K562 (cell line): ENCODE measurements around the gene CNOT2. TPM values are rescaled to one million over a fixed set of nuclear protein-coding genes. Genes with fewer than 3 reads are reported as not detected.

Experiments
- ATAC-seq: fragments of 200-7000 bp; cut with Tn5 transposase; 3 replicates; pipeline ENCODE4 v1.9.1; 2020; ENCODE audit warnings: moderate library complexity
- BruUV-seq: library from RNA; stranded (reverse); fragments of 400-500 nt; replicated peaks from 2 replicates; lab custom pipeline; 2021; lab: Mats Ljungman, UMichigan
- CTCF ChIA-PET: fragments of 300-600 bp; formaldehyde crosslinking; extraction: SDS; loops from one replicate; lab custom pipeline; 2021; ENCODE audit warnings: low intra/inter-chr PET ratio; lab: Yijun Ruan, JAX
- POLR2A ChIA-PET: fragments of 300-600, 350-650 bp; sonication (Branson Sonifier 250); formaldehyde crosslinking; extraction: SDS; loops from one replicate; lab custom pipeline; 2021; ENCODE audit warnings: antibody characterized with exemption, inconsistent platforms; lab: Yijun Ruan, JAX
- DNase-seq, 4 experiments: peaks; one replicate each; pipeline versions ENCODE4 v3.0.0 to v3.0.0-alpha.2; 2011 to 2018; ENCODE audit warnings: low spot score in 3 of 4, mixed read lengths in 3 of 4; ENCODE audit errors: extremely low read depth in 1 of 4
- FAIRE-seq: peaks from 2 replicates; lab custom pipeline; 2011; peaks lifted over from hg19 to GRCh38; lab: Jason Lieb, UNC
- H2AFZ ChIP-seq: 2 replicates; pipeline ENCODE4 v1.6.0; 2011; ENCODE audit warnings: low read depth, low read length, control low read depth, inconsistent platforms
- H3K27ac ChIP-seq: fragments of 200-600 bp; 3 replicates; pipeline ENCODE4 v1.8.0; 2011; ENCODE audit warnings: low read depth, mild to moderate bottlenecking, control low read depth, inconsistent platforms, low read length, moderate library complexity, mixed read lengths; ENCODE audit errors: extremely low read depth
- H3K27me3 ChIP-seq, 2 experiments: fragments of 300-600 bp in 1 of 2; 2 replicates in 1 of 2; 3 replicates in 1 of 2; pipeline versions ENCODE4 v1.6.0 to v1.8.0; 2011; ENCODE audit warnings: inconsistent platforms in 2 of 2, low read length in 2 of 2, mild to moderate bottlenecking in 1 of 2, mixed read lengths in 1 of 2, moderate library complexity in 1 of 2; ENCODE audit not compliant: control insufficient read depth in 2 of 2, insufficient read depth in 2 of 2
- H3K36me3 ChIP-seq: fragments of 300-600 bp; 3 replicates; pipeline ENCODE4 v1.8.0; 2011; ENCODE audit warnings: mild to moderate bottlenecking, low read length, inconsistent platforms; ENCODE audit not compliant: control insufficient read depth, insufficient read depth
- H3K4me1 ChIP-seq, 2 experiments: fragments of 200-600 bp in 1 of 2; replicated peaks in 1 of 2; 2 replicates in 1 of 2; 3 replicates in 1 of 2; pipeline versions ENCODE4 v1.5.1 to v1.8.0; 2011; ENCODE audit warnings: inconsistent platforms in 2 of 2, low read length in 2 of 2, mild to moderate bottlenecking in 1 of 2, mixed read lengths in 1 of 2, moderate library complexity in 1 of 2; ENCODE audit not compliant: control insufficient read depth in 2 of 2, insufficient read depth in 2 of 2
- H3K4me2 ChIP-seq: 2 replicates; pipeline ENCODE4 v1.6.1; 2011; ENCODE audit warnings: low read length, control low read depth, inconsistent platforms, mixed read lengths; ENCODE audit not compliant: insufficient read depth
- H3K4me3 ChIP-seq: fragments of 200-600 bp; sonication (generic), shearing (Covaris generic); 2 replicates; pipeline ENCODE4 v1.5.1; 2016; ENCODE audit warnings: control low read depth, inconsistent platforms
- H3K79me2 ChIP-seq: fragments of 200-600 bp; 3 replicates; pipeline ENCODE4 v1.8.0; 2011; ENCODE audit warnings: low read length, inconsistent platforms; ENCODE audit not compliant: control insufficient read depth, insufficient read depth
- H3K9ac ChIP-seq, 2 experiments: 2 replicates each; pipeline versions ENCODE4 v1.6.0 to v1.6.1; 2011; ENCODE audit warnings: low read depth in 2 of 2, low read length in 2 of 2, control low read depth in 1 of 2, inconsistent platforms in 1 of 2, mild to moderate bottlenecking in 1 of 2, mixed read lengths in 1 of 2; ENCODE audit not compliant: insufficient read depth in 1 of 2
- H3K9me1 ChIP-seq: one replicate; pipeline ENCODE4 v1.6.0; 2011; ENCODE audit warnings: inconsistent platforms, mild to moderate bottlenecking, low read length, moderate library complexity; ENCODE audit not compliant: control insufficient read depth, insufficient read depth
- H3K9me3 ChIP-seq: replicated peaks from 2 replicates; pipeline ENCODE4 v1.5.1; 2011; ENCODE audit warnings: low read depth, low read length, inconsistent platforms; ENCODE audit not compliant: control insufficient read depth, insufficient read depth
- H4K20me1 ChIP-seq: replicated peaks from 2 replicates; pipeline ENCODE4 v1.6.1; 2011; ENCODE audit warnings: low read length, inconsistent platforms, mixed read lengths; ENCODE audit not compliant: control insufficient read depth, insufficient read depth
- CREBBP ChIP-seq: IDR thresholded peaks from one replicate; pipeline ENCODE4 v1.6.1; 2012; ENCODE audit warnings: low read depth, mild to moderate bottlenecking, control low read depth, inconsistent platforms, low read length
- CXXC5 ChIP-seq: fragments of 250-450 bp; sonication (Bioruptor Pico); IDR thresholded peaks from 2 replicates; pipeline ENCODE4 v1.8.0; 2022; ENCODE audit warnings: inconsistent platforms, mild to moderate bottlenecking, moderate library complexity
- ELF2 ChIP-seq: fragments of 250-450 bp; sonication (Bioruptor Pico); IDR thresholded peaks from 2 replicates; pipeline ENCODE4 v1.5.0; 2021; ENCODE audit warnings: mild to moderate bottlenecking
- ERF ChIP-seq: fragments of 450-650 bp; formaldehyde crosslinking; IDR thresholded peaks from 2 replicates; pipeline ENCODE4 v1.4.0; 2020; ENCODE audit warnings: mild to moderate bottlenecking, mixed read lengths
- IRF1 ChIP-seq: sonication (generic); formaldehyde crosslinking; IDR thresholded peaks from 2 replicates; pipeline ENCODE4 v1.8.0; 2022; ENCODE audit warnings: missing genetic modification reagents, mild to moderate bottlenecking, borderline replicate concordance
- MIER1 ChIP-seq: fragments of 450-650 bp; IDR thresholded peaks from 2 replicates; pipeline ENCODE4 v1.6.1; 2016; ENCODE audit warnings: antibody characterized with exemption, mild to moderate bottlenecking, low read depth
- POLR2B ChIP-seq: fragments of 450-650 bp; IDR thresholded peaks from 2 replicates; pipeline ENCODE4 v1.6.1; 2018; ENCODE audit warnings: low read depth; ENCODE audit not compliant: partially characterized antibody
- PREB ChIP-seq: sonication (generic); formaldehyde crosslinking; IDR thresholded peaks from 2 replicates; pipeline ENCODE4 v1.8.1; 2023; ENCODE audit warnings: mild to moderate bottlenecking, missing genetic modification reagents
- TEAD4 ChIP-seq, 2 experiments: sonication (generic) in 1 of 2; formaldehyde crosslinking in 1 of 2; IDR thresholded peaks; 2 replicates each; pipeline versions ENCODE4 v1.6.1 to v1.8.0; 2012 to 2022; ENCODE audit warnings: borderline replicate concordance in 1 of 2, inconsistent platforms in 1 of 2, low read length in 1 of 2, mild to moderate bottlenecking in 1 of 2, missing genetic modification reagents in 1 of 2
- THAP12 ChIP-seq: fragments of 250-450 bp; sonication (Bioruptor Pico); IDR thresholded peaks from 2 replicates; pipeline ENCODE4 v1.9.0; 2021; ENCODE audit warnings: mild to moderate bottlenecking, inconsistent platforms
- WHSC1 ChIP-seq: IDR thresholded peaks from one replicate; pipeline ENCODE4 v1.6.1; 2012; ENCODE audit warnings: low read length, control low read depth, inconsistent platforms
- WGBS: fragments of 100-300 bp; shearing (Covaris generic); methylation state at CpG from one replicate; pipeline ENCODE4 v1.1.6; 2016; ENCODE audit warnings: low coverage, mixed read lengths; ENCODE audit not compliant: insufficient coverage; ENCODE audit errors: missing lambda C conversion rate; 5-methylcytosine and 5-hydroxymethylcytosine counted together
- in situ Hi-C: fragments of 300-500 bp; cut with MboI; formaldehyde crosslinking; loops from 4 replicates; pipeline ENCODE4 v1.15.0; 2018; ENCODE audit warnings: inconsistent platforms, mixed read lengths
- intact Hi-C: fragments of 100-400 bp; cut with micrococcal nuclease; formaldehyde crosslinking; loops from 2 replicates; pipeline ENCODE4 v1.14.2; 2022
- polyA plus RNA-seq, 8 experiments: library from polyadenylated mRNA; depleted of rRNA in 4 of 8; stranded (reverse) in 5 of 8; unstranded in 3 of 8; fragments of >200 nt; fragmentation: Nextera tagmentation in 2 of 8; fragmentation: Illumina TruSeq in 1 of 8; extraction: Ambion mirVana in 2 of 8; extraction: Trizol in 1 of 8; gene quantifications; 2 replicates each; pipeline versions ENCODE4 v1.2.1 to v1.2.3, GENCODE V29; 2011 to 2014; ENCODE audit warnings: inconsistent platforms in 1 of 8, missing spikeins in 1 of 8
- total RNA-seq, 7 experiments: library from RNA; depleted of rRNA in 6 of 7; stranded (reverse); fragments of >200 nt in 6 of 7; fragmentation: Illumina TruSeq in 2 of 7; extraction: Trizol in 2 of 7; gene quantifications; 2 replicates each; pipeline versions ENCODE4 v1.2.1 to v1.2.3, GENCODE V29; 2011 to 2021; ENCODE audit warnings: low replicate concordance in 1 of 7

The CNOT2 gene
- total and polyA plus RNA-seq, 9 of the 15 experiments (the other 6 are each of a cell fraction or from before 2014, with no cell fraction given): 43.6 to 119 (median 84.4) TPM

- Histone ChIP-seq H3K4me2 (no peak overlapping the region), H3K4me3 (no peak overlapping the region), H3K4me1 (peaks cover 3 to 6% of the 10 kb centered on the region in 2 experiments; a peak in 4 of 5 replicates), H3K9me3 (no peaks in the 10 kb centered on the region), H3K79me2 (peaks cover 20% of the 10 kb centered on the region), H3K36me3 (peaks cover 23% of the 10 kb centered on the region; the same call in 2 of the 3 replicates), H3K27me3 (no peaks in the 10 kb centered on the region), H2AFZ (no peak overlapping the region), H4K20me1 (no peaks in the 10 kb centered on the region), H3K9me1 (no peaks in the 10 kb centered on the region), H3K9ac (no peak overlapping the region), H3K27ac (no peak overlapping the region)
- no TSS peak for BruUV-seq
- ATAC-seq: no peak; the same call in 2 of the 3 replicates
- in situ Hi-C loops (no loop called here), intact Hi-C loops (no loop called here)
- 50% methylated on average over 1 of the region's 1 CpG for WGBS
- DNase-seq: no peak
- no peak for FAIRE-seq
- TF ChIP-seq POLR2B (no peak), CXXC5 (CRISPR knock-in tag) (no peak), WHSC1 (no peak), ERF (CRISPR knock-in tag) (no peak), THAP12 (no peak), TEAD4 (IDR thresholded peaks at IDR 0.05; ENCODE audit: low read length) (no peak), TEAD4 (CRISPR knock-in tag; IDR thresholded peaks at IDR 0.05; ENCODE audit: borderline replicate concordance) (no peak), CREBBP (no peak), MIER1 (no peak), IRF1 (CRISPR knock-in tag) (no peak), ELF2 (CRISPR knock-in tag) (no peak), PREB (CRISPR knock-in tag) (no peak)
- ChIA-PET POLR2A (no interaction called here), CTCF (no interaction called here)
Measured at GRCh38 chr12:70236990-70237389, 6.2 kb upstream of the CNOT2 start.
